Measurements from ENCODE around the gene ERGIC1. TPM values are rescaled to one million over a fixed set of nuclear protein-coding genes. Genes with fewer than 3 reads are reported as not detected.

ERGIC1 gene
- total and polyA plus RNA-seq, 2 experiments from 2014 or later: 25.2 to 92.2 TPM

DNA sequence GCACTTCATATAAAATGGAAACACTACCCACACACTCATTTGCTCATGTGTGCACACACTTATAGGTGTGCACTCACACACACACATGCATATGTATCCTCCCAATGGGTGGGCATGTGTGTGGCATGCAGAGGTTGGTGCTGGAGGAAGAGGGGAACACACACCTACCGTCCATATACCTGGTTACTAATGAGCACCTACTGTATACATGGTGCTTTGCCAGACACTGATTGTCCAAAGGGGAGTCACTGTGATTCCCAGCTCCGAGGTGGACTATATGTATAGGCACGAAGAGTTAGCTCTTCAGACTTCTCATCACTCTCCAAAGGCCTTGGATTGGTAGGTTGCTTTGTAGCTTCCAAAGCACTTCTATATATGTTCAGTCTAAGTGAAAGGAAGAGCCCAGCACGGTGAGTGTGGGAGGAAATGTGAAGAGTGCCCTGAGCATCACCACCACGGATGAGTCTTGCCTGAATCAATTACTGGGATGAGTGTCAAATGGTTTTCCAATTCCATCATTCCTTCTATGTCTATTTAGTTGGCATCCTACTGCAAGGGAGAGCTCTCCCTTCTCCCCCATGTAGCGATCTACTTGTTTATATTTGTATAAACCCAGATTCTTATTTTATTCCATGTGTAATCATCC, 12.6 kb upstream of the ERGIC1 start (continued):
- TF ChIP-seq EZH2phosphoT487 (IDR thresholded peaks at IDR 0.05; ENCODE audit: unreplicated experiment) (no peak), JUNB (IDR thresholded peaks at IDR 0.05; ENCODE audit: unreplicated experiment) (no peak), ZNF114 (CRISPR knock-in tag; IDR thresholded peaks at IDR 0.05) (no peak)
- TF ChIP-seq, protein P1, sequence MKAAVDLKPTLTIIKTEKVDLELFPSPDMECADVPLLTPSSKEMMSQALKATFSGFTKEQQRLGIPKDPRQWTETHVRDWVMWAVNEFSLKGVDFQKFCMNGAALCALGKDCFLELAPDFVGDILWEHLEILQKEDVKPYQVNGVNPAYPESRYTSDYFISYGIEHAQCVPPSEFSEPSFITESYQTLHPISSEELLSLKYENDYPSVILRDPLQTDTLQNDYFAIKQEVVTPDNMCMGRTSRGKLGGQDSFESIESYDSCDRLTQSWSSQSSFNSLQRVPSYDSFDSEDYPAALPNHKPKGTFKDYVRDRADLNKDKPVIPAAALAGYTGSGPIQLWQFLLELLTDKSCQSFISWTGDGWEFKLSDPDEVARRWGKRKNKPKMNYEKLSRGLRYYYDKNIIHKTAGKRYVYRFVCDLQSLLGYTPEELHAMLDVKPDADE (IDR thresholded peaks at IDR 0.05): no peak
- TF ChIP-seq, protein P2, sequence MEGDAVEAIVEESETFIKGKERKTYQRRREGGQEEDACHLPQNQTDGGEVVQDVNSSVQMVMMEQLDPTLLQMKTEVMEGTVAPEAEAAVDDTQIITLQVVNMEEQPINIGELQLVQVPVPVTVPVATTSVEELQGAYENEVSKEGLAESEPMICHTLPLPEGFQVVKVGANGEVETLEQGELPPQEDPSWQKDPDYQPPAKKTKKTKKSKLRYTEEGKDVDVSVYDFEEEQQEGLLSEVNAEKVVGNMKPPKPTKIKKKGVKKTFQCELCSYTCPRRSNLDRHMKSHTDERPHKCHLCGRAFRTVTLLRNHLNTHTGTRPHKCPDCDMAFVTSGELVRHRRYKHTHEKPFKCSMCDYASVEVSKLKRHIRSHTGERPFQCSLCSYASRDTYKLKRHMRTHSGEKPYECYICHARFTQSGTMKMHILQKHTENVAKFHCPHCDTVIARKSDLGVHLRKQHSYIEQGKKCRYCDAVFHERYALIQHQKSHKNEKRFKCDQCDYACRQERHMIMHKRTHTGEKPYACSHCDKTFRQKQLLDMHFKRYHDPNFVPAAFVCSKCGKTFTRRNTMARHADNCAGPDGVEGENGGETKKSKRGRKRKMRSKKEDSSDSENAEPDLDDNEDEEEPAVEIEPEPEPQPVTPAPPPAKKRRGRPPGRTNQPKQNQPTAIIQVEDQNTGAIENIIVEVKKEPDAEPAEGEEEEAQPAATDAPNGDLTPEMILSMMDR (conservative IDR thresholded peaks at IDR 0.05; ENCODE audit: low read depth in 2 of 2): no peak

DNA sequence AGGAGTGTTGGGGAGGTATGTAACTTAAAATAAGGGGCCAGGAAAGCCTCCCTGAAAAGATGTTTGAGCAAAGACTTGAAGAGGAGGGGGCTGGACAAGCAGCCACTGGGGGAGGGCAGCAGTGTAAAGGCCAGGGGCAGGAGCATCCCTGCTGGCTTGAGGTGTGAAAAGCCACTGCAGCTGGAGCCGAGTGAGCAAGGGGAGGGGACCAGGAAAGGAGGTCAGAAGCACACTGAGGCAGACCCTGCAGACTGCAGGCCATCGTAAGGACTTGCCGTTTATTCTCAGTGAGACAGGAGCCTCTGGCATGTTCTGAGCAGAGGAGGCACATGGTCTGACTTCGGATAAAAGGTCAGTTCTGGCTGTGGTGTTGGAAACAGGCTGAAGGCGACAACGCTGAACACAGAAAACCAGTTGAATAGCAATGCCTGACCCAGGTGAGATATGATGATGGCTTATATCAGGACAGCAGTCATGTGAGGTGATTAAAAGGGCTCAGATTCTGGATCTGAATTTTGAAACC, 10.2 kb upstream of the ERGIC1 start:
- no peak overlapping the region for H3K4me3 Mint-ChIP-seq
- H3K27ac Mint-ChIP-seq: no peak overlapping the region
- peaks cover 8% of the 10 kb centered on the region for H3K4me1 ChIP-seq (ENCODE audit: insufficient read depth)
- H3K27me3 Mint-ChIP-seq (ENCODE audit: insufficient read depth, low read depth, poor library complexity): no peaks in the 10 kb centered on the region
- H3K4me3 ChIP-seq: no peak overlapping the region
- DNase-seq (ENCODE audit: low spot score) (peak; percentile 16), ATAC-seq (peak; percentile 63)
- 0 out of 2 replicates have a peak, but pooled peaks cover 5% of the 10 kb centered on the region for H4K20me1 ChIP-seq (replicated peaks; ENCODE audit: insufficient read depth)
- no peaks in the 10 kb centered on the region for H3F3A ChIP-seq (replicated peaks; ENCODE audit: low read depth)
- no peak overlapping the region for H3K27ac ChIP-seq (ENCODE audit: low read depth)
- H2AFZ ChIP-seq: peak overlapping the region; percentile 78; the same call in 1 of the 2 replicates
- H3K9me2 ChIP-seq (ENCODE audit: insufficient read depth): no peaks in the 10 kb centered on the region
- no peaks in the 10 kb centered on the region for H3K36me3 ChIP-seq (ENCODE audit: insufficient read depth)
- H3K79me2 ChIP-seq (replicated peaks; ENCODE audit: insufficient read depth): no peaks in the 10 kb centered on the region
- H3K27me3 ChIP-seq (ENCODE audit: insufficient read depth): no peaks in the 10 kb centered on the region
- H3K4me2 ChIP-seq: no peak overlapping the region
- peaks cover 19% of the 10 kb centered on the region for H3K9me3 Mint-ChIP-seq
- 0 out of 3 replicates have a peak, but pooled peaks cover 7% of the 10 kb centered on the region for H3K36me3 Mint-ChIP-seq (ENCODE audit: low read depth)
- peaks cover 19% of the 10 kb centered on the region for H3K4me1 Mint-ChIP-seq
- no peak for TF ChIP-seq ZNF331 (CRISPR knock-in tag; IDR thresholded peaks at IDR 0.05; ENCODE audit: low read depth)
- TF ChIP-seq ZNF114 (CRISPR knock-in tag; IDR thresholded peaks at IDR 0.05): no peak
- no peak for TF ChIP-seq EZH2phosphoT487 (IDR thresholded peaks at IDR 0.05; ENCODE audit: unreplicated experiment)
- TF ChIP-seq, protein P3, sequence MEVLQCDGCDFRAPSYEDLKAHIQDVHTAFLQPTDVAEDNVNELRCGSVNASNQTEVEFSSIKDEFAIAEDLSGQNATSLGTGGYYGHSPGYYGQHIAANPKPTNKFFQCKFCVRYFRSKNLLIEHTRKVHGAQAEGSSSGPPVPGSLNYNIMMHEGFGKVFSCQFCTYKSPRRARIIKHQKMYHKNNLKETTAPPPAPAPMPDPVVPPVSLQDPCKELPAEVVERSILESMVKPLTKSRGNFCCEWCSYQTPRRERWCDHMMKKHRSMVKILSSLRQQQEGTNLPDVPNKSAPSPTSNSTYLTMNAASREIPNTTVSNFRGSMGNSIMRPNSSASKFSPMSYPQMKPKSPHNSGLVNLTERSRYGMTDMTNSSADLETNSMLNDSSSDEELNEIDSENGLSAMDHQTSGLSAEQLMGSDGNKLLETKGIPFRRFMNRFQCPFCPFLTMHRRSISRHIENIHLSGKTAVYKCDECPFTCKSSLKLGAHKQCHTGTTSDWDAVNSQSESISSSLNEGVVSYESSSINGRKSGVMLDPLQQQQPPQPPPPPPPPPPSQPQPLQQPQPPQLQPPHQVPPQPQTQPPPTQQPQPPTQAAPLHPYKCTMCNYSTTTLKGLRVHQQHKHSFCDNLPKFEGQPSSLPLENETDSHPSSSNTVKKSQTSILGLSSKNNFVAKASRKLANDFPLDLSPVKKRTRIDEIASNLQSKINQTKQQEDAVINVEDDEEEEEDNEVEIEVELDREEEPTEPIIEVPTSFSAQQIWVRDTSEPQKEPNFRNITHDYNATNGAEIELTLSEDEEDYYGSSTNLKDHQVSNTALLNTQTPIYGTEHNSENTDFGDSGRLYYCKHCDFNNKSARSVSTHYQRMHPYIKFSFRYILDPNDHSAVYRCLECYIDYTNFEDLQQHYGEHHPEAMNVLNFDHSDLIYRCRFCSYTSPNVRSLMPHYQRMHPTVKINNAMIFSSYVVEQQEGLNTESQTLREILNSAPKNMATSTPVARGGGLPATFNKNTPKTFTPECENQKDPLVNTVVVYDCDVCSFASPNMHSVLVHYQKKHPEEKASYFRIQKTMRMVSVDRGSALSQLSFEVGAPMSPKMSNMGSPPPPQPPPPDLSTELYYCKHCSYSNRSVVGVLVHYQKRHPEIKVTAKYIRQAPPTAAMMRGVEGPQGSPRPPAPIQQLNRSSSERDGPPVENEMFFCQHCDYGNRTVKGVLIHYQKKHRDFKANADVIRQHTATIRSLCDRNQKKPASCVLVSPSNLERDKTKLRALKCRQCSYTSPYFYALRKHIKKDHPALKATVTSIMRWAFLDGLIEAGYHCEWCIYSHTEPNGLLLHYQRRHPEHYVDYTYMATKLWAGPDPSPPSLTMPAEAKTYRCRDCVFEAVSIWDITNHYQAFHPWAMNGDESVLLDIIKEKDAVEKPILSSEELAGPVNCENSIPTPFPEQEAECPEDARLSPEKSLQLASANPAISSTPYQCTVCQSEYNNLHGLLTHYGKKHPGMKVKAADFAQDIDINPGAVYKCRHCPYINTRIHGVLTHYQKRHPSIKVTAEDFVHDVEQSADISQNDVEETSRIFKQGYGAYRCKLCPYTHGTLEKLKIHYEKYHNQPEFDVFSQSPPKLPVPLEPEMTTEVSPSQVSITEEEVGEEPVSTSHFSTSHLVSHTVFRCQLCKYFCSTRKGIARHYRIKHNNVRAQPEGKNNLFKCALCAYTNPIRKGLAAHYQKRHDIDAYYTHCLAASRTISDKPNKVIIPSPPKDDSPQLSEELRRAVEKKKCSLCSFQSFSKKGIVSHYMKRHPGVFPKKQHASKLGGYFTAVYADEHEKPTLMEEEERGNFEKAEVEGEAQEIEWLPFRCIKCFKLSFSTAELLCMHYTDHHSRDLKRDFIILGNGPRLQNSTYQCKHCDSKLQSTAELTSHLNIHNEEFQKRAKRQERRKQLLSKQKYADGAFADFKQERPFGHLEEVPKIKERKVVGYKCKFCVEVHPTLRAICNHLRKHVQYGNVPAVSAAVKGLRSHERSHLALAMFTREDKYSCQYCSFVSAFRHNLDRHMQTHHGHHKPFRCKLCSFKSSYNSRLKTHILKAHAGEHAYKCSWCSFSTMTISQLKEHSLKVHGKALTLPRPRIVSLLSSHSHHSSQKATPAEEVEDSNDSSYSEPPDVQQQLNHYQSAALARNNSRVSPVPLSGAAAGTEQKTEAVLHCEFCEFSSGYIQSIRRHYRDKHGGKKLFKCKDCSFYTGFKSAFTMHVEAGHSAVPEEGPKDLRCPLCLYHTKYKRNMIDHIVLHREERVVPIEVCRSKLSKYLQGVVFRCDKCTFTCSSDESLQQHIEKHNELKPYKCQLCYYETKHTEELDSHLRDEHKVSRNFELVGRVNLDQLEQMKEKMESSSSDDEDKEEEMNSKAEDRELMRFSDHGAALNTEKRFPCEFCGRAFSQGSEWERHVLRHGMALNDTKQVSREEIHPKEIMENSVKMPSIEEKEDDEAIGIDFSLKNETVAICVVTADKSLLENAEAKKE (CRISPR knock-in tag; IDR thresholded peaks at IDR 0.05): no peak
